GM12878 (cell line): ENCODE measurements around the gene HDAC2. TPM values are rescaled to one million over a fixed set of nuclear protein-coding genes. Genes with fewer than 3 reads are reported as not detected.

Source experiments
- ATAC-seq: fragments of 200-7000 bp; cut with Tn5 transposase; 3 replicates; pipeline ENCODE4 v1.9.1; 2020; ENCODE audit warnings: mild to moderate bottlenecking, moderate library complexity
- BruUV-seq: library from RNA; stranded (reverse); fragments of 400-500 nt; replicated peaks from 2 replicates; lab custom pipeline; 2021; lab: Mats Ljungman, UMichigan
- CTCF ChIA-PET: fragments of 300-600 bp; sonication (Branson Sonifier 250); formaldehyde crosslinking; extraction: SDS; loops from one replicate; lab custom pipeline; 2021; ENCODE audit warnings: inconsistent platforms; lab: Yijun Ruan, JAX
- POLR2A ChIA-PET: fragments of 350-600 bp; formaldehyde crosslinking; extraction: SDS; loops from one replicate; lab custom pipeline; 2021; ENCODE audit warnings: inconsistent platforms; lab: Charles Lee
- RAD21 ChIA-PET: fragments of 300-600 bp; sonication (Branson Sonifier 250); formaldehyde crosslinking; loops from one replicate; lab custom pipeline; 2023; ENCODE audit warnings: antibody characterized with exemption; ENCODE audit not compliant: unreplicated experiment; lab: Charles Lee
- SMC1A ChIA-PET: fragments of 300-600 bp; sonication (Branson Sonifier 250); formaldehyde crosslinking; loops from one replicate; lab custom pipeline; 2023; ENCODE audit not compliant: unreplicated experiment, uncharacterized antibody; lab: Charles Lee
- DNase-seq: peaks from one replicate; pipeline ENCODE4 v3.0.0-alpha.2; 2011; ENCODE audit warnings: low read depth, low spot score
- FAIRE-seq: peaks from 3 replicates; lab custom pipeline; 2011; peaks lifted over from hg19 to GRCh38; lab: Jason Lieb, UNC
- H2AFZ ChIP-seq: 2 replicates; pipeline ENCODE4 v1.6.0; 2011; ENCODE audit warnings: low read depth, low read length, control low read depth; ENCODE audit not compliant: control insufficient read depth
- H3K27ac ChIP-seq: 2 replicates; pipeline ENCODE4 v1.5.1; 2011; ENCODE audit warnings: control low read depth; ENCODE audit not compliant: control insufficient read depth, insufficient read depth
- H3K27me3 ChIP-seq, 2 experiments: replicated peaks in 1 of 2; 2 replicates each; pipeline versions ENCODE4 v1.6.0 to v1.6.1; 2011; ENCODE audit warnings: low read length in 1 of 2; ENCODE audit not compliant: control insufficient read depth in 2 of 2, insufficient read depth in 2 of 2
- H3K36me3 ChIP-seq, 2 experiments: 2 replicates each; pipeline ENCODE4 v1.5.1; 2011; ENCODE audit warnings: low read length in 1 of 2; ENCODE audit not compliant: control insufficient read depth in 2 of 2, insufficient read depth in 2 of 2
- H3K4me1 ChIP-seq: 2 replicates; pipeline ENCODE4 v1.6.1; 2011; ENCODE audit warnings: mild to moderate bottlenecking, low read length, moderate library complexity, mixed read lengths; ENCODE audit not compliant: control insufficient read depth, insufficient read depth
- H3K4me2 ChIP-seq: 2 replicates; pipeline ENCODE4 v1.6.0; 2011; ENCODE audit warnings: control low read depth; ENCODE audit not compliant: control insufficient read depth, insufficient read depth
- H3K4me3 ChIP-seq: fragments of 200-600 bp; sonication (generic); 2 replicates; pipeline ENCODE4 v1.5.1; 2016
- H3K79me2 ChIP-seq: 2 replicates; pipeline ENCODE4 v1.6.0; 2011; ENCODE audit warnings: low read length; ENCODE audit not compliant: control insufficient read depth, insufficient read depth
- H3K9ac ChIP-seq: 2 replicates; pipeline ENCODE4 v1.8.0; 2011; ENCODE audit warnings: low read length, control low read depth, mixed read lengths; ENCODE audit not compliant: control insufficient read depth, insufficient read depth
- H3K9me3 ChIP-seq: replicated peaks from 3 replicates; pipeline ENCODE4 v1.5.1; 2011; ENCODE audit warnings: mild to moderate bottlenecking, low read length; ENCODE audit not compliant: control insufficient read depth, insufficient read depth
- H4K20me1 ChIP-seq: 2 replicates; pipeline ENCODE4 v1.6.0; 2011; ENCODE audit not compliant: control insufficient read depth, insufficient read depth
- BRCA1 ChIP-seq: IDR thresholded peaks from 2 replicates; pipeline ENCODE4 v1.6.1; 2011; ENCODE audit warnings: low read depth, low read length, improper control_type of control experiment
- CBX3 ChIP-seq: fragments of 200-600 bp; sonication (generic); IDR thresholded peaks from 2 replicates; pipeline ENCODE4 v1.6.1; 2016; ENCODE audit warnings: low read depth, borderline replicate concordance
- CHD4 ChIP-seq: fragments of 200-600 bp; sonication (generic); IDR thresholded peaks from 2 replicates; pipeline ENCODE4 v1.6.1; 2016; ENCODE audit warnings: mild to moderate bottlenecking
- GABPA ChIP-seq: IDR thresholded peaks from 2 replicates; pipeline ENCODE4 v1.6.1; 2014; ENCODE audit warnings: antibody characterized with exemption, low read depth, mild to moderate bottlenecking, inconsistent platforms
- HDGF ChIP-seq: fragments of 450-650 bp; IDR thresholded peaks from 2 replicates; pipeline ENCODE4 v1.6.1; 2016; ENCODE audit warnings: antibody characterized with exemption
- NBN ChIP-seq: fragments of 450-650 bp; IDR thresholded peaks from 2 replicates; pipeline ENCODE4 v1.6.1; 2016
- RFX5 ChIP-seq: IDR thresholded peaks from 2 replicates; pipeline ENCODE4 v1.6.1; 2011; ENCODE audit warnings: low read depth, low read length, improper control_type of control experiment
- SP1 ChIP-seq: IDR thresholded peaks from one replicate; pipeline ENCODE4 v1.6.1; 2011; ENCODE audit warnings: low read depth, low read length
- ZNF274 ChIP-seq: IDR thresholded peaks from one replicate; pipeline ENCODE4 v1.8.0; 2011; ENCODE audit not compliant: insufficient read length, insufficient read depth
- in situ Hi-C: fragments of 300-500 bp; cut with MboI; formaldehyde crosslinking; loops from 9 replicates; pipeline ENCODE4 v1.14.3; 2018; ENCODE audit warnings: mixed read lengths
- intact Hi-C: fragments of 100-400 bp; cut with micrococcal nuclease; formaldehyde crosslinking; loops from one replicate; pipeline ENCODE4 v1.14.2; 2022; ENCODE audit not compliant: unreplicated experiment
- polyA plus RNA-seq, 11 experiments: library from polyadenylated mRNA; depleted of rRNA in 4 of 11; unstranded in 6 of 11; stranded (reverse) in 5 of 11; fragments of >200 nt; fragmentation: Nextera tagmentation in 4 of 11; fragmentation: Illumina TruSeq in 1 of 11; extraction: Ambion mirVana in 4 of 11; extraction: Trizol in 1 of 11; gene quantifications; 1 replicate in 1 of 11; 2 replicates in 10 of 11; pipeline versions ENCODE4 v1.2.1 to v1.2.3, GENCODE V29; 2011 to 2016; ENCODE audit warnings: inconsistent platforms in 2 of 11, missing spikeins in 2 of 11, low read depth in 1 of 11
- total RNA-seq, 4 experiments: library from RNA; depleted of rRNA in 3 of 4; stranded (reverse); fragments of >200 nt in 3 of 4; fragmentation: Illumina TruSeq in 1 of 4; extraction: Trizol in 1 of 4; gene quantifications; 2 replicates each; pipeline versions ENCODE4 v1.2.1 to v1.2.3, GENCODE V29; 2013 to 2021
- TF ChIP-seq, protein P1 (sequence below): fragments of 450-650 bp; IDR thresholded peaks from 2 replicates; pipeline ENCODE4 v1.6.1; 2018; ENCODE audit warnings: mild to moderate bottlenecking, low read depth, moderate library complexity; ENCODE audit not compliant: partially characterized antibody
- TF ChIP-seq, protein P2 (sequence below): fragments of 450-650 bp; IDR thresholded peaks from 2 replicates; pipeline ENCODE4 v1.6.1; 2016; ENCODE audit warnings: mild to moderate bottlenecking, moderate library complexity, borderline replicate concordance
- TF ChIP-seq, protein P3 (sequence below): IDR thresholded peaks from 2 replicates; pipeline ENCODE4 v1.6.1; 2011; ENCODE audit warnings: mild to moderate bottlenecking, low read depth, low read length, moderate library complexity; ENCODE audit not compliant: insufficient replicate concordance
- TF ChIP-seq, protein P4 (sequence below): fragments of 150-350 bp; IDR thresholded peaks from 2 replicates; pipeline ENCODE4 v1.6.1; 2014; ENCODE audit warnings: mild to moderate bottlenecking, low read depth, low read length

The HDAC2 gene
- total and polyA plus RNA-seq, 10 of the 15 experiments (the other 5 are each of a cell fraction or from before 2014, with no cell fraction given) = 40.4 to 210 (median 114) TPM

DNA sequence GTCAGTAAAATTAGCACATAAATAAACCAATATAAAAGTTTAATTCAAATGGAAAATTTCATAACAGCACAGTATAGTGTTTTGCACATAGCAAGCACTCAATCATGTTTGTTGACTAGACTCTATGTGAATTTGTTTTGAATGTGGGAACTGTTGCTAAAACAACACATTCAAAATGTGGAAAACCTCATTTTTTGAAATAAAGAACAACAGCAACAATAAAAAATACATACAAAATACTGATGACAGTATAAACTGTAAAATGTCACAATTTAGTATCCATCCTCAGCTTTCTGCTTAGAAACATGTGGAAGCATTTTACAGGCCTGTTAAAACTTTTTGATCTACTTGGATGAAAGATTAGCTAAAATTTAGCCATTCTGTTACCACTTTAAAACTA is 47.4 kb downstream of the HDAC2 start:
- DNase-seq (no peak), ATAC-seq (no peak), FAIRE-seq (no peak)
- H3K4me2 ChIP-seq = no peak overlapping the region
- H3K4me1 ChIP-seq = peaks cover 3% of the 10 kb centered on the region; the same call in 1 of the 2 replicates
- no peak overlapping the region for H3K9ac ChIP-seq
- CTCF ChIA-PET = interaction anchor here (2.8 kb wide), 1 partner anchor 15 kb away, joined by 13 read pairs; no protein-coding TSS in a partner anchor
- no TSS peak for BruUV-seq
- no peak overlapping the region for H3K4me3 ChIP-seq
- POLR2A ChIA-PET = no interaction called here
- H3K36me3 ChIP-seq = no peaks in the 10 kb centered on the region
- H3K9me3 ChIP-seq = no peaks in the 10 kb centered on the region
- in situ Hi-C loops = loop anchor here (25.0 kb wide), 1 partner anchor 1736 kb away; no protein-coding TSS in a partner anchor
- SMC1A ChIA-PET = interaction anchor here (0.7 to 1.7 kb wide), 3 partner anchors 9 to 617 kb away, joined by 3 read pairs; partner anchors contain the start of gene HDAC2
- RAD21 ChIA-PET = interaction anchor here (1.4 kb wide), 1 partner anchor 15 kb away, joined by 4 read pairs; no protein-coding TSS in a partner anchor
- no peaks in the 10 kb centered on the region for H4K20me1 ChIP-seq
- no peak overlapping the region for H3K27ac ChIP-seq
- no peak overlapping the region for H2AFZ ChIP-seq
- H3K27me3 ChIP-seq = no peaks in the 10 kb centered on the region
- intact Hi-C loops = no loop called here
- no peaks in the 10 kb centered on the region for H3K79me2 ChIP-seq
- TF ChIP-seq SP1 (no peak), GABPA (no peak), CBX3 (no peak), HDGF (no peak), RFX5 (no peak), ZNF274 (no peak), BRCA1 (no peak), NBN (no peak), CHD4 (no peak)
- TF ChIP-seq, protein P1, sequence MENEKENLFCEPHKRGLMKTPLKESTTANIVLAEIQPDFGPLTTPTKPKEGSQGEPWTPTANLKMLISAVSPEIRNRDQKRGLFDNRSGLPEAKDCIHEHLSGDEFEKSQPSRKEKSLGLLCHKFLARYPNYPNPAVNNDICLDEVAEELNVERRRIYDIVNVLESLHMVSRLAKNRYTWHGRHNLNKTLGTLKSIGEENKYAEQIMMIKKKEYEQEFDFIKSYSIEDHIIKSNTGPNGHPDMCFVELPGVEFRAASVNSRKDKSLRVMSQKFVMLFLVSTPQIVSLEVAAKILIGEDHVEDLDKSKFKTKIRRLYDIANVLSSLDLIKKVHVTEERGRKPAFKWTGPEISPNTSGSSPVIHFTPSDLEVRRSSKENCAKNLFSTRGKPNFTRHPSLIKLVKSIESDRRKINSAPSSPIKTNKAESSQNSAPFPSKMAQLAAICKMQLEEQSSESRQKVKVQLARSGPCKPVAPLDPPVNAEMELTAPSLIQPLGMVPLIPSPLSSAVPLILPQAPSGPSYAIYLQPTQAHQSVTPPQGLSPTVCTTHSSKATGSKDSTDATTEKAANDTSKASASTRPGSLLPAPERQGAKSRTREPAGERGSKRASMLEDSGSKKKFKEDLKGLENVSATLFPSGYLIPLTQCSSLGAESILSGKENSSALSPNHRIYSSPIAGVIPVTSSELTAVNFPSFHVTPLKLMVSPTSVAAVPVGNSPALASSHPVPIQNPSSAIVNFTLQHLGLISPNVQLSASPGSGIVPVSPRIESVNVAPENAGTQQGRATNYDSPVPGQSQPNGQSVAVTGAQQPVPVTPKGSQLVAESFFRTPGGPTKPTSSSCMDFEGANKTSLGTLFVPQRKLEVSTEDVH = no peak
- TF ChIP-seq, protein P2, sequence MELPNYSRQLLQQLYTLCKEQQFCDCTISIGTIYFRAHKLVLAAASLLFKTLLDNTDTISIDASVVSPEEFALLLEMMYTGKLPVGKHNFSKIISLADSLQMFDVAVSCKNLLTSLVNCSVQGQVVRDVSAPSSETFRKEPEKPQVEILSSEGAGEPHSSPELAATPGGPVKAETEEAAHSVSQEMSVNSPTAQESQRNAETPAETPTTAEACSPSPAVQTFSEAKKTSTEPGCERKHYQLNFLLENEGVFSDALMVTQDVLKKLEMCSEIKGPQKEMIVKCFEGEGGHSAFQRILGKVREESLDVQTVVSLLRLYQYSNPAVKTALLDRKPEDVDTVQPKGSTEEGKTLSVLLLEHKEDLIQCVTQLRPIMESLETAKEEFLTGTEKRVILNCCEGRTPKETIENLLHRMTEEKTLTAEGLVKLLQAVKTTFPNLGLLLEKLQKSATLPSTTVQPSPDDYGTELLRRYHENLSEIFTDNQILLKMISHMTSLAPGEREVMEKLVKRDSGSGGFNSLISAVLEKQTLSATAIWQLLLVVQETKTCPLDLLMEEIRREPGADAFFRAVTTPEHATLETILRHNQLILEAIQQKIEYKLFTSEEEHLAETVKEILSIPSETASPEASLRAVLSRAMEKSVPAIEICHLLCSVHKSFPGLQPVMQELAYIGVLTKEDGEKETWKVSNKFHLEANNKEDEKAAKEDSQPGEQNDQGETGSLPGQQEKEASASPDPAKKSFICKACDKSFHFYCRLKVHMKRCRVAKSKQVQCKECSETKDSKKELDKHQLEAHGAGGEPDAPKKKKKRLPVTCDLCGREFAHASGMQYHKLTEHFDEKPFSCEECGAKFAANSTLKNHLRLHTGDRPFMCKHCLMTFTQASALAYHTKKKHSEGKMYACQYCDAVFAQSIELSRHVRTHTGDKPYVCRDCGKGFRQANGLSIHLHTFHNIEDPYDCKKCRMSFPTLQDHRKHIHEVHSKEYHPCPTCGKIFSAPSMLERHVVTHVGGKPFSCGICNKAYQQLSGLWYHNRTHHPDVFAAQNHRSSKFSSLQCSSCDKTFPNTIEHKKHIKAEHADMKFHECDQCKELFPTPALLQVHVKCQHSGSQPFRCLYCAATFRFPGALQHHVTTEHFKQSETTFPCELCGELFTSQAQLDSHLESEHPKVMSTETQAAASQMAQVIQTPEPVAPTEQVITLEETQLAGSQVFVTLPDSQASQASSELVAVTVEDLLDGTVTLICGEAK = no peak
- TF ChIP-seq, protein P3, sequence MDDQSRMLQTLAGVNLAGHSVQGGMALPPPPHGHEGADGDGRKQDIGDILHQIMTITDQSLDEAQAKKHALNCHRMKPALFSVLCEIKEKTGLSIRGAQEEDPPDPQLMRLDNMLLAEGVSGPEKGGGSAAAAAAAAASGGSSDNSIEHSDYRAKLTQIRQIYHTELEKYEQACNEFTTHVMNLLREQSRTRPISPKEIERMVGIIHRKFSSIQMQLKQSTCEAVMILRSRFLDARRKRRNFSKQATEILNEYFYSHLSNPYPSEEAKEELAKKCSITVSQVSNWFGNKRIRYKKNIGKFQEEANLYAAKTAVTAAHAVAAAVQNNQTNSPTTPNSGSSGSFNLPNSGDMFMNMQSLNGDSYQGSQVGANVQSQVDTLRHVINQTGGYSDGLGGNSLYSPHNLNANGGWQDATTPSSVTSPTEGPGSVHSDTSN = no peak
- TF ChIP-seq, protein P4, sequence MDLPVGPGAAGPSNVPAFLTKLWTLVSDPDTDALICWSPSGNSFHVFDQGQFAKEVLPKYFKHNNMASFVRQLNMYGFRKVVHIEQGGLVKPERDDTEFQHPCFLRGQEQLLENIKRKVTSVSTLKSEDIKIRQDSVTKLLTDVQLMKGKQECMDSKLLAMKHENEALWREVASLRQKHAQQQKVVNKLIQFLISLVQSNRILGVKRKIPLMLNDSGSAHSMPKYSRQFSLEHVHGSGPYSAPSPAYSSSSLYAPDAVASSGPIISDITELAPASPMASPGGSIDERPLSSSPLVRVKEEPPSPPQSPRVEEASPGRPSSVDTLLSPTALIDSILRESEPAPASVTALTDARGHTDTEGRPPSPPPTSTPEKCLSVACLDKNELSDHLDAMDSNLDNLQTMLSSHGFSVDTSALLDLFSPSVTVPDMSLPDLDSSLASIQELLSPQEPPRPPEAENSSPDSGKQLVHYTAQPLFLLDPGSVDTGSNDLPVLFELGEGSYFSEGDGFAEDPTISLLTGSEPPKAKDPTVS = no peak
